CD14-positive monocyte (primary cell): Measurements from ENCODE around the gene ODAD2. TPM values are rescaled to one million over a fixed set of nuclear protein-coding genes. Genes with fewer than 3 reads are reported as not detected.
"Not testable (repeated sequence)": the region's sequence is repeated elsewhere in the genome, so short reads cannot be mapped to it uniquely, and the experiment has no call there.

Source experiments
- DNase-seq, 3 donors: peaks; one replicate each; pipeline ENCODE4 v3.0.0-alpha.2; 2011 to 2022
- H2AFZ ChIP-seq: 2 replicates; pipeline ENCODE4 v1.6.0; 2012; ENCODE audit warnings: mild to moderate bottlenecking, low read depth, low read length, inconsistent platforms; ENCODE audit not compliant: insufficient read depth, poor library complexity, severe bottlenecking
- H3K27ac ChIP-seq, 2 donors: 1 replicate in 1 of 2; 2 replicates in 1 of 2; pipeline ENCODE4 v1.5.1; 2012 to 2013; ENCODE audit warnings: low read length in 2 of 2, control low read depth in 1 of 2, inconsistent platforms in 1 of 2, low read depth in 1 of 2, mild to moderate bottlenecking in 1 of 2
- H3K27me3 ChIP-seq, 2 donors: one replicate each; pipeline versions ENCODE4 v1.6.0 to v1.6.1; 2011 to 2013; ENCODE audit warnings: low read length in 2 of 2; ENCODE audit not compliant: control insufficient read depth in 2 of 2, insufficient read depth in 2 of 2
- H3K36me3 ChIP-seq, 2 donors: replicated peaks in 1 of 2; 1 replicate in 1 of 2; 2 replicates in 1 of 2; pipeline versions ENCODE4 v1.5.1 to v1.6.1; 2012 to 2013; ENCODE audit warnings: low read length in 2 of 2, control low read depth in 1 of 2, inconsistent platforms in 1 of 2, mild to moderate bottlenecking in 1 of 2; ENCODE audit not compliant: insufficient read depth in 2 of 2, control insufficient read depth in 1 of 2
- H3K4me1 ChIP-seq, 2 donors: 1 replicate in 1 of 2; 2 replicates in 1 of 2; pipeline versions ENCODE4 v1.5.1 to v1.6.1; 2012 to 2013; ENCODE audit warnings: low read length in 2 of 2, control low read depth in 1 of 2, inconsistent platforms in 1 of 2, mild to moderate bottlenecking in 1 of 2, moderate library complexity in 1 of 2; ENCODE audit not compliant: insufficient read depth in 2 of 2, control insufficient read depth in 1 of 2
- H3K4me2 ChIP-seq: replicated peaks from 2 replicates; pipeline ENCODE3; 2012; ENCODE audit warnings: low read length, moderate library complexity, mild to moderate bottlenecking; ENCODE audit not compliant: poor library complexity, severe bottlenecking; ENCODE audit errors: extremely low read depth
- H3K4me3 ChIP-seq, 3 experiments: fragments of 200-600 bp in 1 of 3; sonication (generic) in 1 of 3; replicated peaks in 1 of 3; 1 replicate in 2 of 3; 2 replicates in 1 of 3; pipeline ENCODE4 v1.5.1; 2011 to 2013; ENCODE audit warnings: low read length in 3 of 3, mild to moderate bottlenecking in 3 of 3, control low read depth in 2 of 3, low read depth in 2 of 3, inconsistent platforms in 1 of 3, moderate library complexity in 1 of 3
- H3K79me2 ChIP-seq: 2 replicates; pipeline ENCODE4 v1.6.0; 2012; ENCODE audit warnings: mild to moderate bottlenecking, control low read depth, inconsistent platforms, low read length, moderate library complexity; ENCODE audit not compliant: insufficient read depth
- H3K9ac ChIP-seq: 2 replicates; pipeline ENCODE4 v1.6.0; 2017; ENCODE audit warnings: low read length, mild to moderate bottlenecking; ENCODE audit not compliant: insufficient read depth, poor library complexity, severe bottlenecking
- H3K9me3 ChIP-seq, 2 donors: replicated peaks in 1 of 2; 1 replicate in 1 of 2; 2 replicates in 1 of 2; pipeline versions ENCODE4 v1.5.1 to v1.6.1; 2012 to 2013; ENCODE audit warnings: low read length in 2 of 2, control low read depth in 1 of 2; ENCODE audit not compliant: control insufficient read depth in 1 of 2, insufficient read depth in 1 of 2
- H4K20me1 ChIP-seq: 2 replicates; pipeline ENCODE4 v1.6.0; 2012; ENCODE audit warnings: mild to moderate bottlenecking, low read length, control low read depth, moderate library complexity; ENCODE audit not compliant: insufficient read depth
- H3K27ac Mint-ChIP-seq, 7 donors: one replicate each; pipeline ENCODE4 v1.8.0; 2020; ENCODE audit warnings: mild to moderate bottlenecking in 7 of 7, mixed read lengths in 7 of 7, moderate library complexity in 6 of 7, inconsistent platforms in 2 of 7
- H3K27me3 Mint-ChIP-seq, 3 donors: one replicate each; pipeline ENCODE4 v1.8.0; 2021 to 2022; ENCODE audit warnings: low read depth in 3 of 3, mild to moderate bottlenecking in 3 of 3, mixed read lengths in 3 of 3, moderate library complexity in 3 of 3, inconsistent platforms in 1 of 3
- H3K36me3 Mint-ChIP-seq, 2 donors: one replicate each; pipeline ENCODE4 v1.8.0; 2020; ENCODE audit warnings: mixed read lengths in 2 of 2, inconsistent platforms in 1 of 2, mild to moderate bottlenecking in 1 of 2
- H3K4me1 Mint-ChIP-seq: one replicate; pipeline ENCODE4 v1.8.0; 2020; ENCODE audit warnings: mild to moderate bottlenecking, mixed read lengths
- H3K4me3 Mint-ChIP-seq, 2 donors: one replicate each; pipeline ENCODE4 v1.8.0; 2020; ENCODE audit warnings: mild to moderate bottlenecking in 2 of 2, mixed read lengths in 2 of 2, moderate library complexity in 1 of 2
- H3K9me3 Mint-ChIP-seq, 7 donors: one replicate each; pipeline ENCODE4 v1.8.0; 2020 to 2022; ENCODE audit warnings: mixed read lengths in 7 of 7, mild to moderate bottlenecking in 6 of 7, moderate library complexity in 6 of 7, inconsistent platforms in 2 of 7
- CTCF ChIP-seq: fragments of 200-600 bp; IDR thresholded peaks from one replicate; pipeline ENCODE4 v1.8.0; 2022; ENCODE audit warnings: antibody characterized with exemption, mild to moderate bottlenecking
- WGBS: methylation state at CpG from one replicate; pipeline ENCODE4 v1.1.5; 2013; ENCODE audit warnings: missing lambda C conversion rate; ENCODE audit not compliant: insufficient coverage; 5-methylcytosine and 5-hydroxymethylcytosine counted together
- intact Hi-C, 2 donors: fragments of 100-400 bp; cut with micrococcal nuclease; formaldehyde crosslinking; loops; one replicate each; pipeline versions ENCODE4 v1.15.0 to v1.15.1; 2023
- polyA plus RNA-seq, 3 donors: library from polyadenylated mRNA; depleted of rRNA in 1 of 3; unstranded in 2 of 3; stranded (reverse) in 1 of 3; fragments of 300-500 nt in 2 of 3; fragments of >200 nt in 1 of 3; fragmentation: Illumina TruSeq in 2 of 3; gene quantifications; 1 replicate in 2 of 3; 2 replicates in 1 of 3; pipeline ENCODE4 v1.2.3, GENCODE V29; 2012 to 2021

Gene ODAD2
- polyA plus RNA-seq, 3 donors = not detected

- Histone ChIP-seq H3K27me3 (peaks cover 2 to 15% of the 10 kb centered on the region in 2 donors), H4K20me1 (no peaks in the 10 kb centered on the region), H3K4me1 (peaks cover 9 to 14% of the 10 kb centered on the region in 2 donors), H3K36me3 (no peaks in the 10 kb centered on the region), H3K9ac (no peak overlapping the region), H3K9me3 (no peaks in the 10 kb centered on the region), H3K79me2 (no peaks in the 10 kb centered on the region), H3K4me3 (no peak overlapping the region), H2AFZ (no peak overlapping the region), H3K27ac (no peak overlapping the region), H3K4me2 (no peak overlapping the region)
- WGBS = no CpG with 5 or more reads among the region's 2 CpGs
- Mint-ChIP-seq H3K36me3 (peaks cover 0 to 2% of the 10 kb centered on the region in 2 donors), H3K9me3 (peaks cover 0 to 3% (median 0%) of the 10 kb centered on the region in 7 donors), H3K4me3 (no peak overlapping the region), H3K4me1 (peaks cover 17% of the 10 kb centered on the region), H3K27ac (no peak overlapping the region), H3K27me3 (peaks cover 18 to 27% (median 22%) of the 10 kb centered on the region in 3 donors)
- no peak for DNase-seq
- no peak for TF ChIP-seq CTCF
- intact Hi-C loops = no loop called here
These were observed 3.6 kb downstream of the ODAD2 start for GRCh38 chr10:27995311-27995710.

GRCh38 chr10:27989357-27989756, 9.5 kb downstream of the ODAD2 start:
- DNase-seq, H3K9ac ChIP-seq, H4K20me1 ChIP-seq, H3K36me3 Mint-ChIP-seq, H2AFZ ChIP-seq, H3K4me1 Mint-ChIP-seq, H3K9me3 Mint-ChIP-seq, intact Hi-C loops, H3K4me2 ChIP-seq, H3K27me3 ChIP-seq, H3K27ac ChIP-seq, H3K9me3 ChIP-seq, H3K79me2 ChIP-seq, H3K4me1 ChIP-seq, H3K27me3 Mint-ChIP-seq, H3K4me3 Mint-ChIP-seq, H3K4me3 ChIP-seq, H3K36me3 ChIP-seq: not testable (repeated sequence)
- WGBS = no CpG with 5 or more reads among the region's 2 CpGs
- H3K27ac Mint-ChIP-seq = peak overlapping the region in 1 of 7 donors; percentile 9
